ENCODE measurements around the gene CCDC85A.

DNA sequence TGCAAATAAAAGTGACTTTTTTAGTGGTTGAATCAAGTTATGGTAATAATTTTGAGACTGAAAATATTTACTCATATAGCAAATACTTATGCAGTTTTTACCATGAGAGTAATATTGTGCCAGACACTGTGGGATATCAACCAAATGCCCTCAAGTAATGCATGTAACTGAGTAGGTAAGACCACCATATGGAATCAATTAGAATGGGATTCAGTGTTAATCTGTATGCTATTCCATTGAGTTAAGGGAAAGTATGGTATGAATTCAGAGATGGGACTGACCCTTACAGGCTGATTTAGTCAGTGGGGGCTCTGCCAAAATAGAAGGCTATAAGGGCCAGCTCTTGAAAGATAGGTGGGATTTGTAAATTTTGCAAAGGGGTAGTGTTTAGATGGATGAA lies 131.6 kb downstream of the CCDC85A start:
- TF ChIP-seq CTCF (IDR thresholded peaks at IDR 0.05; ENCODE audit: poor library complexity, severe bottlenecking) (no peak), POLR2AphosphoS5 (IDR thresholded peaks at IDR 0.05) (no peak), REST (IDR thresholded peaks at IDR 0.05; ENCODE audit: borderline replicate concordance) (no peak), MXI1 (conservative IDR thresholded peaks at IDR 0.05; ENCODE audit: poor library complexity, severe bottlenecking) (no peak), EZH2 (IDR thresholded peaks at IDR 0.05; ENCODE audit: borderline replicate concordance, insufficient read depth, low read length, poor library complexity, severe bottlenecking) (no peak), EP300 (conservative IDR thresholded peaks at IDR 0.05; ENCODE audit: poor library complexity, severe bottlenecking) (no peak), RAD21 (conservative IDR thresholded peaks at IDR 0.05) (no peak), TAF1 (IDR thresholded peaks at IDR 0.05; ENCODE audit: low read depth) (no peak), SMC3 (conservative IDR thresholded peaks at IDR 0.05; ENCODE audit: poor library complexity) (no peak)
